Spinal cord (tissue), 10 donors: ENCODE results near the gene ATP6V0B. TPM values are rescaled to one million over a fixed set of nuclear protein-coding genes. Genes with fewer than 3 reads are reported as not detected.
A peak's percentile ranks its signal among the peaks of the same experiment; 100 is the strongest.

Experiments used
- DNase-seq, 6 donors: peaks; one replicate each; pipeline versions ENCODE4 v3.0.0 to v3.0.0-alpha.2; 2013 to 2015; ENCODE audit warnings: low spot score in 6 of 6, low read depth in 4 of 6
- H3K27ac ChIP-seq: one replicate; pipeline ENCODE4 v1.5.1; 2013; ENCODE audit warnings: low read depth, low read length, control low read depth
- H3K27me3 ChIP-seq: one replicate; pipeline ENCODE4 v1.6.1; 2013; ENCODE audit warnings: low read length; ENCODE audit not compliant: control insufficient read depth, insufficient read depth
- H3K36me3 ChIP-seq: one replicate; pipeline ENCODE4 v1.6.1; 2013; ENCODE audit warnings: low read length; ENCODE audit not compliant: control insufficient read depth, insufficient read depth
- H3K4me1 ChIP-seq: one replicate; pipeline ENCODE4 v1.6.1; 2013; ENCODE audit warnings: low read length; ENCODE audit not compliant: control insufficient read depth, insufficient read depth
- H3K4me3 ChIP-seq: one replicate; pipeline ENCODE4 v1.5.1; 2013; ENCODE audit warnings: low read depth, low read length, control low read depth
- H3K9me3 ChIP-seq: one replicate; pipeline ENCODE4 v1.6.1; 2013; ENCODE audit warnings: low read length; ENCODE audit not compliant: control insufficient read depth, insufficient read depth
- WGBS: methylation state at CpG from one replicate; pipeline ENCODE4 v1.1.5; 2013; ENCODE audit warnings: missing lambda C conversion rate; ENCODE audit not compliant: insufficient coverage; 5-methylcytosine and 5-hydroxymethylcytosine counted together
- long read RNA-seq, 4 donors: transcript quantifications; one replicate each; lab custom pipeline, GENCODE V29; 2026
- polyA plus RNA-seq, 2 donors: library from polyadenylated mRNA; unstranded; fragments of 120-200 nt; gene quantifications; one replicate each; pipeline ENCODE4 v1.2.1, GENCODE V29; 2013; ENCODE audit not compliant: insufficient read length in 2 of 2
- total RNA-seq, 2 donors: library from RNA; depleted of rRNA in 1 of 2; stranded (reverse); fragments of 120-200 nt in 1 of 2; fragments of >200 nt in 1 of 2; gene quantifications; one replicate each; pipeline versions ENCODE4 v1.2.3 to v1.2.4, GENCODE V29; 2013 to 2014
- donor health status: healthy.

Gene ATP6V0B
- total RNA-seq = 100 to 1,000 TPM; 170 to 173 TPM
- 100 to 1,000 TPM; 223 to 264 TPM for polyA plus RNA-seq
- long read RNA-seq, donor 1, transcript ATP6V0B-213 (7 exons, 1,685 nt) = minor isoform, 9 of 213 reads
- long read RNA-seq, donor 1, transcript ATP6V0B-205 (8 exons, 1,298 nt) = major isoform, 159 of 213 reads
- long read RNA-seq, donor 1, transcript ATP6V0B-208 (7 exons, 1,664 nt) = minor isoform, 5 of 213 reads
- long read RNA-seq, donor 1, transcript ATP6V0B-201 (7 exons, 944 nt) = minor isoform, 8 of 213 reads
- long read RNA-seq, donor 1, partial matches to known transcripts = 21 of 213 reads
- long read RNA-seq, donor 1, other reads (novel, unspliced or antisense) = 6 of 213 reads
- long read RNA-seq, donor 2, transcript ATP6V0B-205 (8 exons, 1,298 nt) = major isoform, 53 of 72 reads
- long read RNA-seq, donor 2, partial matches to known transcripts = 16 of 72 reads
- long read RNA-seq, donor 2, other reads (novel, unspliced or antisense) = 0 of 72 reads
- long read RNA-seq, donor 3, transcript ATP6V0B-213 (7 exons, 1,685 nt) = minor isoform, 5 of 89 reads
- long read RNA-seq, donor 3, transcript ATP6V0B-205 (8 exons, 1,298 nt) = major isoform, 68 of 89 reads
- long read RNA-seq, donor 3, transcript ATP6V0B-201 (7 exons, 944 nt) = minor isoform, 5 of 89 reads
- long read RNA-seq, donor 3, partial matches to known transcripts = 10 of 89 reads
- long read RNA-seq, donor 3, other reads (novel, unspliced or antisense) = 0 of 89 reads
- long read RNA-seq, donor 4, transcript ATP6V0B-205 (8 exons, 1,298 nt) = major isoform, 65 of 78 reads
- long read RNA-seq, donor 4, transcript ATP6V0B-213 (7 exons, 1,685 nt) = minor isoform, 7 of 78 reads
- long read RNA-seq, donor 4, partial matches to known transcripts = 0 of 78 reads
- long read RNA-seq, donor 4, other reads (novel, unspliced or antisense) = 0 of 78 reads

DNA sequence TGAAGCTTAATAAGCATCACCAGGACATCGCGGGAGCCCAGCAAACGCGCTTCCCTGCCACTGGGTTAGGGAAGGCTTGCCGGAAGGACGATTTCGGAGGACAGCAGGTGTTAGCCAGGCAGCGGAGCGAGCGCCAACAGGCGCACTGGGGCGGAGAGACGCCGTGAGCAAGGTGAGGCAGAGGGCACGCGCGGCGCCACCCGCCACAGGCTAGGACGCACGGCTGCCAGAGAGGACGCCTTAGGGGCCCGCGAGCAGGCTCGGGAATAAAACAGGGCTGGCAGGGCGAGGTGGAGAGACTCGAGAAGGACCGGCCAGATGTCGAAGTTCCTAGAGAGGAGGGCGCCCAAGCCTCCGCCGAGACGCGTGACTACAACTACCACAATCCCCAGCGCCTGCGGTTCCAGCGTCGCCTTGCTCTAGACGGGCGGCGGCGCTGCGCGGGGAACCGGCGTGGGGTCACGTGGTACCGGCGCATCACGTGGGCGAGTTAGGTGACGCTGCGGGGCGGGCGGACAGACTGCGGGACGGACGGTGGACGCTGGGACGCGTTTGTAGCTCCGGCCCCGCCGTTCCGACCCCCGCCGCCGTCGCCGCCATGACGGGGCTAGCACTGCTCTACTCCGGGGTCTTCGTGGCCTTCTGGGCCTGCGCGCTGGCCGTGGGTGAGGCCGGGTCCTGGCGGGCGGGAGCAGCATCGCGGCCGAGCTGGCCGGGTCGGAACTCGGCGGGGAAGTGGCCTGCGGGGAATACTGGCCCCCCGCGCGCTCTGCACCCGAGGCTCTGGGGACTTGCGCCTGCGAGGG is at the start of gene ATP6V0B:
ATP6V0B (plus strand) TSS at position 518 of the 806 bp plus-strand sequence; CDS start at position 599, 81 bp downstream.
- Histone ChIP-seq H3K27me3 (no peaks in the 10 kb centered on the region), H3K36me3 (peaks cover 44% of the 10 kb centered on the region), H3K9me3 (no peaks in the 10 kb centered on the region), H3K4me3 (peak within 1 kb of the TSS; percentile 90), H3K27ac (peak within 1 kb of the TSS; percentile 86), H3K4me1 (peaks cover 56% of the 10 kb centered on the region)
- DNase-seq = peak; percentile 78 to 98 (median 90)
- under 1% methylated on average over 93 of the region's 93 CpGs for WGBS

DNA sequence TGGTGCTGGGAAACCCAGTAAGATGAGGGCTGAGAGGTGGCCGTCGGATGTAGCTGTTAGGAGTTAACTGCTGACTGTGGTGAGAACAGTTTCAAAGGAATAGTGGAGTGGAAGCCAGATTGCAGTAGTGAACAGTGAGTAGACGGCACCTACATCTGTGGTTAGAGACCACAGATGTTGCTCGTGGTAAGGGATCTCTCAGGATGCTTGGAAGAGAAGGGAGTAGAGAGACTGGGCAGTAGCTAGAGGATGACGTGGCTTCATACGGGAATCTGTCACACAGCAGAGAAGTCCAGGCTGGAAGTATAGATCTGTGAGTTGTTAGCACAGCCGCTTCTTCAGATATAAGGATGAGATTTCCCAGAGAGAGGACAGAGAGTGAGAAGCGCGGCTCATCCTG is 48.9 kb upstream of the ATP6V0B start:
- DNase-seq = no peak
- Histone ChIP-seq H3K4me3 (no peak overlapping the region), H3K27me3 (no peaks in the 10 kb centered on the region), H3K27ac (no peak overlapping the region), H3K4me1 (no peaks in the 10 kb centered on the region), H3K36me3 (peaks cover 35% of the 10 kb centered on the region), H3K9me3 (no peaks in the 10 kb centered on the region)
- WGBS = 98% methylated on average over 9 of the region's 9 CpGs

DNA sequence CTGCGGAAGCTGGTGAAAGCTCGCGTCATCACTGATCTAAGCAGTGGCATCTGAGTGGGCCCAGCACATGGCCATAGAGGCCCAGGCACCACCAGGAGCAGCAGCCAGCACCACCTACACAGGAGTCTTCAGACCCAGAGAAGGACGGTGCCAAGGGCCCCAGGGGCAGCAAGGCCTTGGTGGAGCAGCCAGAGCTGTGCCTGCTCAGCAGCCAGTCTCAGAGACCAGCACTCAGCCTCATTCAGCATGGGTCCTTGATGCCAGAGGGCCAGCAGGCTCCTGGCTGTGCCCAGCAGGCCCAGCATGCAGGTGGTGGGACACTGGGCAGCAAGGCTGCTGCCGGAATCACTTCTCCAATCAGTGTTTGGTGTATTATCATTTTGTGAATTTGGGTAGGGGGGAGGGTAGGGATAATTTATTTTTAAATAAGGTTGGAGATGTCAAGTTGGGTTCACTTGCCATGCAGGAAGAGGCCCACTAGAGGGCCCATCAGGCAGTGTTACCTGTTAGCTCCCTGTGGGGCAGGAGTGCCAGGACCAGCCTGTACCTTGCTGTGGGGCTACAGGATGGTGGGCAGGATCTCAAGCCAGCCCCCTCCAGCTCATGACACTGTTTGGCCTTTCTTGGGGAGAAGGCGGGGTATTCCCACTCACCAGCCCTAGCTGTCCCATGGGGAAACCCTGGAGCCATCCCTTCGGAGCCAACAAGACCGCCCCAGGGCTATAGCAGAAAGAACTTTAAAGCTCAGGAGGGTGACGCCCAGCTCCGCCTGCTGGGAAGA is 44.4 kb upstream of the ATP6V0B start:
- H3K36me3 ChIP-seq = peaks cover 27% of the 10 kb centered on the region
- H3K4me3 ChIP-seq = no peak overlapping the region
- no peak for DNase-seq
- peaks cover 29% of the 10 kb centered on the region for H3K4me1 ChIP-seq
- H3K27me3 ChIP-seq = peaks cover 19% of the 10 kb centered on the region
- H3K9me3 ChIP-seq = no peaks in the 10 kb centered on the region
- WGBS = 95% methylated on average over 8 of the region's 10 CpGs
- no peak overlapping the region for H3K27ac ChIP-seq

DNA sequence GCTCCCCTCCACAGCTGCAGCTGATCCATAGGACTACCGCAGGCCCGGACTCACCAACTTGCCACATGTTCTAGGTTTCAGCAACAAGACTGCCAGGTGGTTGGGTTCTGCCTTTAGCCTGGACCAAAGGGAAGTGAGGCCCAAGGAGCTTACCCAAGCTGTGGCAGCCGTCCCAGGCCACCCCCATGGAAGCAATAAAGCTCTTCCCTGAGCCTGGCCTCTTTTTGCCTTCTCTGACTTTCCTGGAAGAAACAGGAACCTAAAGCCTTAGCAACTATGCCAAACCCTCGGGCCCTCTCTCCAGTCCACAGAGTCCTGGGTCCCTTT is 43.8 kb upstream of the ATP6V0B start:
- Histone ChIP-seq H3K4me3 (no peak overlapping the region), H3K27me3 (peaks cover 19% of the 10 kb centered on the region), H3K36me3 (peaks cover 27% of the 10 kb centered on the region), H3K27ac (no peak overlapping the region), H3K4me1 (peaks cover 34% of the 10 kb centered on the region), H3K9me3 (no peaks in the 10 kb centered on the region)
- 79% methylated on average over 4 of the region's 4 CpGs for WGBS
- DNase-seq = no peak

DNA sequence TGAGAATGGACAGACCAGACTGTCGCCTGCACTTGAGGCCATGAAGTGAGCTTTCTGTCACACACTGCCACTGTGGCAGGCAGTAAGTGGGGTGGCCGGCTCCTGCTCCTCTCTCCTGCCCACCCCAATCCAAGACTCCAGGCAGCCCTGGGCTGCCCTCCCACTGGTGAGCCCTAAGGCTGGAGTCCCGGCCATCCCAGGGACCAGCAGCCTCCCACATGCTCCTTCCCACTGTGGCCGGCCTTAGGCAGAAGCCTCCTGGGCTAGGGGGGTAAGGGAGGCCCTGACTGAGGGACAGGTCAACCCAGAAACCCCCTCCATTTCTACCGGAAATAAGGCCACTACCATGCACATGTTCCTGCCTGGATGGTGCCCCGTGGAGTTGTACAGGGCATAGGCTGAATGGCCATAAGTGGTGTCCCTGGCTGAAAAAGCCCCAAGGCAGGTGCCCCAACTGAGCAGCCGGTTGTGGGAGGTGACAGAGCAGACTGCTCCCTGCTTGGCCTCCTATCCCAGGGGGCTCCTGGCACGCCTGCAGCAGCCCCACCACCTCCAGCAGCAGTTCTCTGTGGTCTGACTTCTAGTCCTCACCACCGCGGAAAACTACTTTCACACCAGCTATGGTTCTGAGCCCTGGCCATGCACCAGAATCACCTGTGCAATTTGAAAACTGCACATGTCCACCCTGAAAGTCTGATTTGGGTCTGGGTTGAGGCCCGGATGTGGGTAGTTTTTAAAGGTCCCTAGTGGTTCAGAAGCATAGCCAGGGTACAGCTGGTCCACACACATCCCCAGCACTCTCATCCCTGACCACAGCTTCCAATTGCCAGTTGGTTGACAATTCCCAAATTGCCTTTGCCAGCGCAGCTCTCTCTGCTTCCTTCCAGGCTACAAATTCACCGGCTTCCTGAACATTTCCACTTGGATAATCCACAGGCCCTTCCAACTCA is 42.8 kb upstream of the ATP6V0B start:
- no peak for DNase-seq
- WGBS = 85% methylated on average over 9 of the region's 13 CpGs
- H3K4me1 ChIP-seq = peaks cover 41% of the 10 kb centered on the region
- H3K27ac ChIP-seq = no peak overlapping the region
- H3K36me3 ChIP-seq = peaks cover 26% of the 10 kb centered on the region
- H3K27me3 ChIP-seq = peaks cover 19% of the 10 kb centered on the region
- H3K4me3 ChIP-seq = no peak overlapping the region
- H3K9me3 ChIP-seq = no peaks in the 10 kb centered on the region

DNA sequence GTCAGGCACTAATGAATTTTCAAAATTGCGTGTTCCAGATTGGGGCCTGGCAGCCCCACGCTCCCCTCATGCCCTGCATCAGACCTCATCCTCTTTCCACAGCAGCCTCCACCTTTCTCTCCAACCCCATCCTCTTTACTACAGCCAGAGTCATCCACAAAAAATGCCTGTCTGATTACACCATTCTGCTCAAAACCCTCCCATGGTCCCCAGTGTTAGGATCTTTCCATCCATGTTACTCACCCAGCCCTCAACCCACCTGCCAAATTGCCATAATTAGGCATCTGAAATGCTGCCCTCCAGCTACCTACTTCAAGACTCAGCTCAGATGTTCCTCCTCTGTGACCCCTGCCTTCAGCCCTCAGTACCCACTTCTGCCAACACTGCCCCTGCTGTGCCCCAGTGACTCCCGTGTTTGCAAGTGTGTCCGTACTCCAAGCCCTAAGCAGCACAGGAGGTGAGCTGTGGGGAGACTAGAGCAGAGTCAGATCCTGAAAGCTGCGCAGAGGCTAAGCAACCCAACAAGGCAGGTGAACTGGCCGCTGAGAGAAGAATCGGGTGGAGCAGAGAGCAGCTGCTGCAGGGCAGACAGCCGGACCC is 41.9 kb upstream of the ATP6V0B start:
- no peak for DNase-seq
- H3K4me1 ChIP-seq = peaks cover 45% of the 10 kb centered on the region
- H3K36me3 ChIP-seq = peaks cover 30% of the 10 kb centered on the region
- no peak overlapping the region for H3K27ac ChIP-seq
- peaks cover 19% of the 10 kb centered on the region for H3K27me3 ChIP-seq
- H3K9me3 ChIP-seq = no peaks in the 10 kb centered on the region
- WGBS = 20% methylated on average over 8 of the region's 8 CpGs
- H3K4me3 ChIP-seq = peak overlapping the region; percentile 22

DNA sequence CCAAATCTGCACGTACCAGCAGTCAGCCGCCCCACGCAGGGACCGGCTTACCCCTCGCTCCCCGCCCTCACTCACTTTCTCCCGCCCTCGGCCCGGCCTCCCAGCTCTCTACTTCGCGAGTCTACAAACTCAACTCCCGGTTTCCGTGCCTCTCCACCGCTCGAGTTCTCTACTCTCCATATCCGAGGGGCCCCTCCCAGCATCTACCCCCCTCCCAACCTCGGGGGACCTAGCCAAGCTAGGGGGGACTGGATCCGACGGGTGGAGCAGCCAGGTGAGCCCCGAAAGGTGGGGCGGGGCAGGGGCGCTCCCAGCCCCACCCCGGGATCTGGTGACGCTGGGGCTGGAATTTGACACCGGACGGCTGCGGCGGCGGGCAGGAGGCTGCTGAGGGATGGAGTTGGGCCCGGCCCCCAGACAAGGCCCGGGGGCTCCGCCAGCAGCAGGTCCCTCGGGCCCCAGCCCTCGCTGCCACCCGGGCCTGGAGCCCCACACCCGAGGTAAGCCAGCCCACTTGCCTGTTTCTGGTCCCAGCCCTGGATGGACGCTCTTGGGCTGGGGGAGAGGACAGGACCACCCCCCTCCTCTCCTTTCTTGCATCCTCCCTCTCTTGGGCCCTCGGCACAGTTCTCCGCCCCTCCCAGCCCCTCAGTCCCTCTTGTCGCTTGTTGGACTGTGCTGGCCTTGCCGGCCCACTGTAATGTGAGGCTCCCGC is 41.2 kb upstream of the ATP6V0B start, which contains the start of gene ARTN:
ARTN (plus strand) TSS at position 416 of the 715 bp plus-strand sequence. CDS start 1,856 bp downstream, outside the sequence.
- peaks cover 46% of the 10 kb centered on the region for H3K4me1 ChIP-seq
- H3K4me3 ChIP-seq = peak within 1 kb of the TSS; percentile 22
- no peaks in the 10 kb centered on the region for H3K9me3 ChIP-seq
- 4% methylated on average over 39 of the region's 42 CpGs for WGBS
- H3K36me3 ChIP-seq = peaks cover 30% of the 10 kb centered on the region
- DNase-seq = no peak
- H3K27me3 ChIP-seq = peaks cover 19% of the 10 kb centered on the region
- H3K27ac ChIP-seq = no peak within 1 kb of the TSS
